G401.6 (cell line): ENCODE measurements around the gene STK17A.
"Not testable (repeated sequence)": the region's sequence is repeated elsewhere in the genome, so short reads cannot be mapped to it uniquely, and the experiment has no call there.

Experiments
- FAIRE-seq: peaks from 2 replicates; lab custom pipeline; 2012; peaks lifted over from hg19 to GRCh38; lab: Jason Lieb, UNC

STK17A gene

DNA sequence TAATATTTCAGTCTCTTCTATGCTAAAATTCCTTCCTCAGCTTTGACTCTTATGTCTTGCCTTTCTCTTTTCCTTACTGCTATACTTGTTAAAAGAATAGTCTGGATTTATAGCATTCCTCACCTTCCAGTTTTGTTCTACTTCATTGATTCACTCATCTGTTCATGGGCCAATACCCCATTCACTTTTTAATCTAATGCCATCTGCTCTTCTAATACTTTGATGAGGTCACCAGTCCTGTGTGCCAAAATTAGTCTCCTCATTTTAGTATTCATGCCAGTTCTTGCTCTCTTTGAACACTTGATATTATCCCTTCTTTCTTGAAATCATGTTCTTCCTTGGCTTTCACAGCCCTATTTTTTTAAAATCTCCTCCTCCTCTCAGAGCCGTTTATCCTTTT lies 19.3 kb downstream of the STK17A start:
- FAIRE-seq: no peak

- no peak for FAIRE-seq
These were observed 21.3 kb downstream of the STK17A start for GRCh38 chr7:43604251-43604650.

DNA sequence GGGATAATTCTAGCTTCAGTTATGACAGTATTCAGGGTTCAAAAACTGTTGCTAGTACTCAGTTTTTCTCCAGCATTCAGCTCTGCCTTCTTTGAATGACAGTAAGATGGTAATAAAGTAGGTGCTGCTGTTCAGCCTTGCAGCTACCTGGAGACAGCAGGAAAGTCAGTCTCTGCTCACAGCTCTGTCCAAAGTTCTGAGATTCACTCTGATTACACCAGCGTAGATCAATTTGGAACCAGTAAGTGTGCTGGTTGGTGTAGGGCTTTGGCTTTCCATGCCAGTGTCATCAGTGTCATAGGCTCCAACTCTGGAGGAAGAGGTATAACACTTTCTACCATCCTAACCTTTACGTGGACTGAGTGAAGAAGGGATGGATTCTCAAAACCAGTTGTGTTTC lies 26.2 kb downstream of the STK17A start:
- FAIRE-seq: no peak

DNA sequence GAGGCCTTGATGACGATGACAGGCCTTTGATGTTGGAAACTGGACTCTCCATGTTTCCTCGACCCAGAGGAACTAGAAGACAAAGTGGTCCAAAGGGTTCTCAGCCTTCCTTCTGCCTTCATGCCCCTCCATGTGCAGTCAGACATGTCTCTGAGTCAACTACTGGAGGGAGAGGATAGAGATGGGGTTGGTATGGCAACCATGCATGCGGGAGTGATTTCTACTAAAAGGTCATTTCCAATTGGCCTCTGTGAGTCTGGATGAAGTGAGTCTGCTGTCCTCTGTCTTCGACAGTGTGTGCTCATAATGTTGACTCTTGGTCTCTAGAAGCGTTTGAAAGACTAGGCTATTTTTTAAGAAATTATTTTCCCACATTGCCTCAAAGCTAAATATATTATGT lies 29.2 kb downstream of the STK17A start:
- no peak for FAIRE-seq

GRCh38 chr7:43612599-43613589 lies 30.0 kb downstream of the STK17A start:
- no peak for FAIRE-seq

GRCh38 chr7:43615558-43616145 lies 32.7 kb downstream of the STK17A start:
- FAIRE-seq: no peak

DNA sequence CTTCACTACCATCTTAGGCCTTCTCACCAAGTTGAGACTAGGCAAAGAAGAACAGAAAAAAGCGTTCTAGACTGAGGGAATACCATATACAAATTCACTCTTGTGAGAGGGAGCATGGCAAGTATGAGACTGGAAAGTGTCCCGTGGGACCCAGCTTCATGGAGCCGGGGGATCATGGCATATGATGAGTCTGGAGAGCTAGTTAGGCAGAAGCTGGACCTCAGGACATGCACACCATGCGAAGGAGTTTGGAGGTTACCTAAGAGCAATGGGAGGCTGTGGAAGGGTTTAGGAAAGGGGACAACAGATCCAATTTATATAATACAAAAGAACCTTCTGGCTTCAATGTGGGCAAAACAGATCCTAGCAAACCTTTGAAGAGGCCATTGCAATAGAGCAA lies 34.1 kb downstream of the STK17A start:
- FAIRE-seq: no peak

- no peak for FAIRE-seq
These were observed 35.2 kb downstream of the STK17A start for GRCh38 chr7:43618073-43618472.

GRCh38 chr7:43619213-43620012 lies 36.5 kb downstream of the STK17A start:
- FAIRE-seq: no peak

DNA sequence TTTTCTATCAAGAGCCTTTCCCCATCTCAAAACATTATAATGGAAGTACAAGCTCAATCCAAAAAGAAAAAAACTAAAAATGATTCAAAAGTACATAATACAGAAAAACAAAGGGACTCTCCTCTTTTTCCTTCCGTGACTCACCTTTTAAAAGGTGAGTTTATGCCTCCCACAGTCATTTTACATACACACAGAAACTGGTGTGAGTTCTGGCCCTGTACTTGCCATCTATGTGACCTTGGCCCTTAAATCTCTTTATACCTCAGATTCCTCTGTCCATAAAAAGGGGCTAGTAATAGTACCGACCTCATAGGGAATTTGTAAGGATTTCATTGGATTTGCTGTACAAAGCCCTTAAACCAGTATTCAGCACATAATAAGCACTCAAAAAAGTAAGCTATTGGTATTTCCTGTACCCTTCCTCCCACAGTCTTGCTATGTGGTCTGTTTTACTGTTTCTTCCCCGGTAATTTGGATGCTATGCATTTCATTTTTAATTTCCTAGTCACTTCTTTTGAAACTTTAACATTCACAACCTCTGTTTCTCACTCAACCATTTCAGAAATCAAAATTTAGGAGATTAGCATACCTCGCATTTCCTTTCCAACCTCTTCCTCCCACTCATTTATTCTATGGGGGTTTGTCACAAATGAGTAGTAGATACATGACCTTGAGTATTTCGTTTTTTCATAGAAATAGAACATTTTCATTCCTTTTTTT lies 39.0 kb downstream of the STK17A start:
- FAIRE-seq: no peak

DNA sequence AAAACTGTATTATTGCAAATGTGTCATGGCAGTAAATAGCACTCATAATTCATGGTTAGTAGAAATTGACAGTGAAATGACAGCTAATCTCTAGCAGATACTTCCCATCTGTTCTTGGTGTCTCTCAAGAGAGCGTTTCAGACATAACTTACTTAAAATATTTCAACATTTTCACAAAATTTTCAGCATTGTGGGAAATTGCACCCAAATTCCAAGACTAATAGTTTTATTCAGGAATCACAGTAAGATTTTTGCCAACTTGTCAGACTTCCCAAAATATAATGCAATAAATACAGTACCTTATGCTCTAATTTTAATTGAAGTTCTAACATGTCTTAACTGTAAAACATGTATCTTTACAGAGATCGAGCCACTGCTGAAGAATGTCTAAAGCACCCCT lies 41.2 kb downstream of the STK17A start:
- FAIRE-seq: no peak

DNA sequence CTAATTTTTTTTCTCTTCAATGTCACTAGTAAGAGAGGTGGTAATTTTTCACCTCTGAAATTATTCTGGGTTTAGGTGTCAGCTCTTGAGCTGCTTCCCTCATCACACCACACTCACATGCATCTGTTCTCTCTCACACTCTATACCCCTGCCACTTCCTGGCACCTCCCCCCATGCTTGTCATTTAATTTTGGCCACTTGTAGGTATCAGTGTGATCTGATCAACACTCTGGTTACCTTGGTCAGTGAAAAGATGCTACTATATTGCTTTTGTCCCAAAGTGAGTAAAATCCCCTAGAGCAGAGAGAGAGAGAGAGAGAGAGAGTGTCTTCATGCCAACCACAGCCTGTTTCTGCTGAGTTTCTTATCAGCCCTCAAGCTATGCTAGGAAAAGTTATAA lies 42.5 kb downstream of the STK17A start:
- FAIRE-seq: no peak

GRCh38 chr7:43625980-43626379 lies 43.1 kb downstream of the STK17A start:
- FAIRE-seq: no peak

DNA sequence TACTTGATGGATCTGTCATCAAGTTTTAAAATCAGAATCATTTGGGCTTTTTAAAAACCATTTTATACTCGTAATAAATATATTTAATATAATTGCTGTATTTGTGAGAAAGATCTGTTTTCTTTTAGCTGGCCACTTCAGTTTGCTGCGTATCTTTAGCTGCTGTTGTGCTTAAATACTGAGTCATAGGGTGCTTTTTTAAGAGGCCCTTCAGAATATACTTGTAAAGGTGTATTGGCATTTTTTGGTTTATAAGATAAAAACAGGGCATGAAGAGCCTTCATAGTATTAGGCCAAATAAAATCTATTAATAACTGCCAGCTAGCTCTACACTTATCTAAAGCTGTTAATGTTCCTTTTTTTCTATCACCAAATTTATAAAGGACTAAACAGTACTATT lies 43.8 kb downstream of the STK17A start:
- FAIRE-seq: no peak

- FAIRE-seq: not testable (repeated sequence)
These were observed 44.9 kb downstream of the STK17A start for GRCh38 chr7:43627798-43628197.

DNA sequence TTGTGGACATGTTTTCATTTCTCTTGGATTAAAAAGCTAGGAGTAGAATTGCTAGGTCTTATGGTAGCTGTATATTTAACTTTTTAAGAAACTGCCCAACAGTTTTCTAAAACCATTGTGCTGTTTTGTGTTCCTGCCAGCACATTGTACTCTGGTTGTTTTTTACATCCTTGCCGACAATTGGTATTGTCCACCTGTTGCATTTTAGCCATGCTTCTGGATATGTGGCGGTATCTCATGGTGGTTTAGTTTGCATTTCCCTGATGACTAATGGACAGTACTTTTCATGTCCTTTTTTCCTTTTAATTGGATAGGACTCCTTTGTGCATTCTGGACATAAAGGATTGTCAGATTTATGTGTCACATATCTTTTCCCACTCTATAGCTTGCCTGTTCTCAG lies 45.5 kb downstream of the STK17A start:
- FAIRE-seq: no peak

GRCh38 chr7:43629857-43630256 lies 46.9 kb downstream of the STK17A start:
- no peak for FAIRE-seq

DNA sequence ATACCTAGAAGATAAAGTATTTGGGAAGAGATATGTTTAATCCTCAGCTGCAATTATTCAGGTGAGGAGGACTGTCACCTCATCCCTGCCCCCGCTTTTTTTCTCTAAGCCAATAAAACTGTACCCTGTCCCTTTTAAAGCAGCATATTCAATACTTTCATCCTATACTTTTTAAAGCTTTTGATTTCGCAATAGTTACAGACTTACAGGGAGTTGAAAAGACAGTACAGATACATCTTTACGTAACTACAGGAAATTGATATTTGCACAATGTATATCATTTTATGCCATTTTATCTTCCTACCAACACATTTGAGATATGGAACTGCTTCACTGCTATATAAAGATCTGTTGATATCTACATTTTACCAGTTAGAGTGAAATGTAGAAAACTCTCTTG lies 47.6 kb downstream of the STK17A start:
- FAIRE-seq: no peak

GRCh38 chr7:43631559-43631958 lies 48.7 kb downstream of the STK17A start:
- no peak for FAIRE-seq

GRCh38 chr7:43632746-43633145 lies 49.8 kb downstream of the STK17A start:
- no peak for FAIRE-seq

DNA sequence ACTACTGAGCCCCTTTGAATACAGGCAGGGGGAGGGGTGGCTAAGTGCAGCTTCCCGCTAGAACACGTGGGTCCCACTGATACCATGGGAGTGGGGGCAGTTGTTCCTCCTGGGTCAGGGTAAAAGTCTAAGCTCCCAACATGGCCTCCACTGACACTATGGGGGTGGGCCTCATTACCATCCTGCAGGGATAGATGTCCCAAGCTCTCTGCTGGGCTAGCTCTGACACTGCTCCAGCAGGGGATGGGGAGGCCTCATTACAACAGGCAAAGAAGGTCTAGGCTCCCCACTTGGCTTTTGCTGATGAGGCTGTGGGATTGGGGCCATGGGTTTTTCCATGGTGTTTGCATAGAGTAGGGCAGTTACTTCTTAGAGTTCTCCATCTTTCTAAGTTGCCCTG lies 51.5 kb downstream of the STK17A start:
- FAIRE-seq: no peak

GRCh38 chr7:43636093-43636492 lies 53.2 kb downstream of the STK17A start:
- FAIRE-seq: no peak
